H9 (cell line): ENCODE data around the gene LARP1. TPM values are rescaled to one million over a fixed set of nuclear protein-coding genes. Genes with fewer than 3 reads are reported as not detected.

Experiments used
- DNase-seq: peaks from one replicate; pipeline ENCODE4 v3.0.0-alpha.2; 2017
- H2AFZ ChIP-seq: one replicate; pipeline ENCODE4 v1.6.1; 2013; ENCODE audit warnings: mild to moderate bottlenecking, low read length, control low read depth, moderate library complexity
- H2AK5ac ChIP-seq: 2 replicates; pipeline ENCODE4 v1.6.1; 2013; ENCODE audit warnings: low read length, control low read depth, mixed read lengths; ENCODE audit not compliant: insufficient read length
- H2BK120ac ChIP-seq: one replicate; pipeline ENCODE4 v1.6.1; 2013; ENCODE audit warnings: low read depth, mild to moderate bottlenecking, low read length, control low read depth, inconsistent platforms; ENCODE audit not compliant: poor library complexity, severe bottlenecking
- H2BK12ac ChIP-seq: 2 replicates; pipeline ENCODE4 v1.6.1; 2013; ENCODE audit warnings: low read length, control low read depth, mixed read lengths, low read depth; ENCODE audit not compliant: insufficient read length
- H2BK15ac ChIP-seq: 2 replicates; pipeline ENCODE4 v1.6.1; 2013; ENCODE audit warnings: low read depth, low read length, control low read depth
- H2BK20ac ChIP-seq: one replicate; pipeline ENCODE4 v1.6.1; 2013; ENCODE audit warnings: low read depth, mild to moderate bottlenecking, low read length, control low read depth, inconsistent platforms; ENCODE audit not compliant: poor library complexity, severe bottlenecking
- H2BK5ac ChIP-seq: 2 replicates; pipeline ENCODE4 v1.6.1; 2013; ENCODE audit warnings: low read length, control low read depth, mixed read lengths; ENCODE audit not compliant: insufficient read length
- H3K14ac ChIP-seq: 2 replicates; pipeline ENCODE4 v1.6.1; 2013; ENCODE audit warnings: low read length, control low read depth; ENCODE audit not compliant: insufficient read depth
- H3K18ac ChIP-seq: 2 replicates; pipeline ENCODE4 v1.6.1; 2013; ENCODE audit warnings: low read depth, mild to moderate bottlenecking, mixed read lengths, low read length, control low read depth; ENCODE audit not compliant: insufficient read length
- H3K23ac ChIP-seq: 2 replicates; pipeline ENCODE4 v1.6.1; 2013; ENCODE audit warnings: low read length, control low read depth, mixed read lengths, low read depth; ENCODE audit not compliant: insufficient read length
- H3K23me2 ChIP-seq: 2 replicates; pipeline ENCODE4 v1.6.1; 2013; ENCODE audit warnings: low read depth, mild to moderate bottlenecking, mixed read lengths, low read length, control low read depth; ENCODE audit not compliant: insufficient read length, poor library complexity, severe bottlenecking
- H3K27ac ChIP-seq: 2 replicates; pipeline ENCODE4 v1.5.1; 2013; ENCODE audit warnings: low read length, control low read depth, mixed read lengths, low read depth; ENCODE audit not compliant: insufficient read length
- H3K27me3 ChIP-seq: 2 replicates; pipeline ENCODE4 v1.6.1; 2013; ENCODE audit warnings: low read length, control low read depth, inconsistent platforms; ENCODE audit not compliant: insufficient read depth
- H3K4ac ChIP-seq: 2 replicates; pipeline ENCODE4 v1.6.1; 2013; ENCODE audit warnings: low read depth, mild to moderate bottlenecking, control low read depth, inconsistent platforms, low read length, moderate library complexity
- H3K4me1 ChIP-seq: 2 replicates; pipeline ENCODE4 v1.6.1; 2013; ENCODE audit warnings: low read length, control low read depth, inconsistent platforms; ENCODE audit not compliant: insufficient read depth
- H3K4me2 ChIP-seq: 2 replicates; pipeline ENCODE4 v1.6.1; 2013; ENCODE audit warnings: low read length, control low read depth, mixed read lengths; ENCODE audit not compliant: insufficient read length, insufficient read depth
- H3K56ac ChIP-seq: 2 replicates; pipeline ENCODE4 v1.6.1; 2013; ENCODE audit warnings: low read depth, mild to moderate bottlenecking, mixed read lengths, low read length, control low read depth; ENCODE audit not compliant: insufficient read length
- H3K79me1 ChIP-seq: 2 replicates; pipeline ENCODE4 v1.6.1; 2013; ENCODE audit warnings: low read depth, mild to moderate bottlenecking, moderate library complexity, low read length, control low read depth, inconsistent platforms; ENCODE audit not compliant: insufficient read depth, poor library complexity, severe bottlenecking
- H3K79me2 ChIP-seq: 2 replicates; pipeline ENCODE4 v1.6.1; 2013; ENCODE audit warnings: low read length, control low read depth, inconsistent platforms; ENCODE audit not compliant: insufficient read depth
- H3K9ac ChIP-seq: 2 replicates; pipeline ENCODE4 v1.6.1; 2013; ENCODE audit warnings: low read length, control low read depth, mixed read lengths; ENCODE audit not compliant: insufficient read length; ENCODE audit errors: extremely low read depth
- H3K9me3 ChIP-seq: one replicate; pipeline ENCODE4 v1.6.1; 2013; ENCODE audit warnings: low read depth, low read length, inconsistent platforms; ENCODE audit not compliant: control insufficient read depth
- H3T11ph ChIP-seq: one replicate; pipeline ENCODE4 v1.6.1; 2013; ENCODE audit warnings: mild to moderate bottlenecking, low read length, control low read depth, inconsistent platforms
- H4K20me1 ChIP-seq: one replicate; pipeline ENCODE4 v1.6.1; 2013; ENCODE audit not compliant: control insufficient read depth, insufficient read length, insufficient read depth
- H4K5ac ChIP-seq: 2 replicates; pipeline ENCODE4 v1.6.1; 2013; ENCODE audit warnings: low read depth, mild to moderate bottlenecking, mixed read lengths, low read length, control low read depth; ENCODE audit not compliant: insufficient read length
- H4K8ac ChIP-seq: replicated peaks from 2 replicates; pipeline ENCODE4 v1.6.1; 2013; ENCODE audit warnings: low read length, control low read depth, mixed read lengths, low read depth; ENCODE audit not compliant: insufficient read length
- H4K91ac ChIP-seq: 2 replicates; pipeline ENCODE4 v1.6.1; 2013; ENCODE audit warnings: low read depth, mild to moderate bottlenecking, moderate library complexity, mixed read lengths, low read length, control low read depth; ENCODE audit not compliant: insufficient read length
- H3K27ac Mint-ChIP-seq, 3 experiments: 2 replicates in 2 of 3; 3 replicates in 1 of 3; pipeline ENCODE4 v1.8.0; 2020 to 2021; ENCODE audit warnings: mixed read lengths in 3 of 3, mild to moderate bottlenecking in 1 of 3, moderate library complexity in 1 of 3
- H3K27me3 Mint-ChIP-seq: 2 replicates; pipeline ENCODE4 v1.8.0; 2021; ENCODE audit warnings: low read depth, mild to moderate bottlenecking, moderate library complexity, mixed read lengths
- H3K36me3 Mint-ChIP-seq, 3 experiments: 2 replicates in 2 of 3; 3 replicates in 1 of 3; pipeline ENCODE4 v1.8.0; 2020 to 2021; ENCODE audit warnings: low read depth in 3 of 3, mixed read lengths in 3 of 3; ENCODE audit not compliant: insufficient read depth in 1 of 3
- H3K4me1 Mint-ChIP-seq, 2 experiments: 2 replicates each; pipeline ENCODE4 v1.8.0; 2020; ENCODE audit warnings: mixed read lengths in 2 of 2
- H3K4me3 Mint-ChIP-seq, 2 experiments: 2 replicates in 1 of 2; 3 replicates in 1 of 2; pipeline ENCODE4 v1.8.0; 2020 to 2021; ENCODE audit warnings: mild to moderate bottlenecking in 2 of 2, mixed read lengths in 2 of 2, moderate library complexity in 1 of 2
- H3K9me3 Mint-ChIP-seq, 2 experiments: 2 replicates in 1 of 2; 3 replicates in 1 of 2; pipeline ENCODE4 v1.8.0; 2020; ENCODE audit warnings: mild to moderate bottlenecking in 2 of 2, mixed read lengths in 2 of 2, moderate library complexity in 1 of 2
- CTCF ChIP-seq: fragments of 200-600 bp; sonication (generic); conservative IDR thresholded peaks from 3 replicates; pipeline ENCODE4 v1.8.0; 2021; ENCODE audit warnings: antibody characterized with exemption, mild to moderate bottlenecking
- WGBS: extraction: QIAGEN DNeasy Blood & Tissue Kit; methylation state at CpG from one replicate; pipeline ENCODE4 v1.1.7; 2013; ENCODE audit warnings: missing lambda C conversion rate, low lambda C conversion rate, mixed read lengths; ENCODE audit not compliant: insufficient read length; ENCODE audit errors: extremely low coverage; 5-methylcytosine and 5-hydroxymethylcytosine counted together
- total RNA-seq: library from RNA; stranded (reverse); gene quantifications from 2 replicates; pipeline ENCODE4 v1.2.1, GENCODE V29; 2021

LARP1 gene
- total RNA-seq, 1 experiment from 2014 or later: 405 TPM

DNA sequence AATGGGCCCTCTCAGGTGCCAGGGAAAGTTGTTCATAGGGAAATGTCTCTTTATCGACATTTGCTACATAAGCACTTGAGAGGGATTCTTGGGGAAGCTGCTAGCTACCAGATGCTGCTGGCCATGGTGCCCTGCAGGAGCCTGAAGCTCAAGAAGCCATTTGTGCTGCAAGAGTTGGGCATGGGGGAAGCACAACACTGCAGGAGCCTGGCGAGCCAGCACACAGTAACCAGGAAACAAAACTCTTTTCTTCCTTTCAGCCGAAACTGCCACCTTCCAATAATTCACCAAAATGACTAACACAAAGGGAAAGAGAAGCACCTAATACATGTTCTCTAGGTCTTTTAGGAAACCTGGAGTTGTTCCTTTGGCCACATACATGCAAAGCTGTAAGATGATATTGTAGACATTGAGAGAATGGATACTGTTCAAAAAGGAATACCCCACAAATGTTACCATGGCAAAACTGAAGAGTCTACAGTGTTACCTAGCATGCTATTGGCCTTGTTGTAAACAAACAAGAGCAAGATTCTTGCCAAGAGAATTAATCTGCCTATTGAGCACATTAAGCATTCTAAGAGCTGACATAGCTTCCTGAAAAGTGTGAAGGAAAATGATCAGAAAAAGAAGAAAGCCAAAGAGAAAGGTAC, 26.1 kb upstream of the LARP1 start:
- Mint-ChIP-seq H3K4me1 (peaks cover 18 to 26% of the 10 kb centered on the region in 2 experiments), H3K9me3 (no peaks in the 10 kb centered on the region), H3K27ac (no peak overlapping the region; a peak in 2 of 7 replicates), H3K27me3 (no peaks in the 10 kb centered on the region), H3K4me3 (no peak overlapping the region), H3K36me3 (peaks cover 0 to 4% (median 0%) of the 10 kb centered on the region in 3 experiments; a peak in 2 of 7 replicates)
- Histone ChIP-seq H3K4me2 (no peak overlapping the region), H2BK120ac (no peak overlapping the region), H2BK20ac (no peak overlapping the region), H3K79me1 (no peaks in the 10 kb centered on the region), H2BK12ac (no peak overlapping the region), H3K14ac (no peak overlapping the region), H3K23me2 (no peaks in the 10 kb centered on the region), H4K5ac (no peak overlapping the region), H3K27ac (no peak overlapping the region), H4K8ac (no peak overlapping the region), H3K56ac (no peak overlapping the region), H3K9ac (no peak overlapping the region), H3K9me3 (no peaks in the 10 kb centered on the region), H3K23ac (no peak overlapping the region), H2BK15ac (no peak overlapping the region), H3K79me2 (no peaks in the 10 kb centered on the region), H3T11ph (no peak overlapping the region), H2AFZ (no peak overlapping the region), H3K18ac (no peak overlapping the region), H4K91ac (no peak overlapping the region), H3K4ac (no peak overlapping the region), H2AK5ac (no peak overlapping the region), H4K20me1 (no peaks in the 10 kb centered on the region), H3K27me3 (no peaks in the 10 kb centered on the region), H2BK5ac (no peak overlapping the region), H3K4me1 (peaks cover 7% of the 10 kb centered on the region)
- TF ChIP-seq CTCF: no peak
- WGBS: no CpG with 5 or more reads among the region's 3 CpGs
- no peak for DNase-seq
